PFSK-1 (cell line): ENCODE data around the gene NTMT2.

ENCODE experiments used
- FOXP2 ChIP-seq: optimal IDR thresholded peaks from 2 replicates; pipeline ENCODE3; 2011; ENCODE audit warnings: borderline replicate concordance, control low read depth, inconsistent platforms; ENCODE audit not compliant: insufficient read depth; ENCODE audit errors: extremely low read length, extremely low read depth
- POLR2AphosphoS5 ChIP-seq: IDR thresholded peaks from 2 replicates; pipeline ENCODE4 v1.6.1; 2012; ENCODE audit warnings: low read depth, mild to moderate bottlenecking, control low read depth, low read length, moderate library complexity
- REST ChIP-seq, 2 experiments: IDR thresholded peaks; 2 replicates each; pipeline versions ENCODE4 v1.6.1 to v1.8.0; 2011 to 2012; ENCODE audit warnings: low read depth in 2 of 2, low read length in 2 of 2, control low read depth in 1 of 2, inconsistent platforms in 1 of 2, mild to moderate bottlenecking in 1 of 2, moderate library complexity in 1 of 2; ENCODE audit not compliant: insufficient read depth in 1 of 2
- SIN3A ChIP-seq: IDR thresholded peaks from 2 replicates; pipeline ENCODE4 v1.6.1; 2012; ENCODE audit warnings: mild to moderate bottlenecking, low read length, moderate library complexity, borderline replicate concordance; ENCODE audit not compliant: insufficient read depth
- TAF1 ChIP-seq: IDR thresholded peaks from 2 replicates; pipeline ENCODE4 v1.6.1; 2012; ENCODE audit warnings: low read length, control low read depth, borderline replicate concordance; ENCODE audit not compliant: insufficient read depth

Gene NTMT2

GRCh38 chr1:170198584-170198983 lies 52.8 kb downstream of the NTMT2 start:
- TF ChIP-seq POLR2AphosphoS5 = no peak
- TF ChIP-seq REST (IDR thresholded peaks at IDR 0.05; ENCODE audit: insufficient read depth in 1 of 2, low read depth in 2 of 2, low read length in 2 of 2) = no peak
- no peak for TF ChIP-seq TAF1
- TF ChIP-seq SIN3A = no peak
- TF ChIP-seq FOXP2 = no peak

- TF ChIP-seq POLR2AphosphoS5 (no peak), REST (IDR thresholded peaks at IDR 0.05; ENCODE audit: insufficient read depth in 1 of 2, low read depth in 2 of 2, low read length in 2 of 2) (no peak), FOXP2 (no peak), TAF1 (no peak), SIN3A (no peak)
These were observed 54.4 kb downstream of the NTMT2 start for GRCh38 chr1:170200161-170200560.

GRCh38 chr1:170200621-170201397 lies 55.0 kb downstream of the NTMT2 start:
- no peak for TF ChIP-seq TAF1
- TF ChIP-seq FOXP2 = no peak
- no peak for TF ChIP-seq SIN3A

- TF ChIP-seq POLR2AphosphoS5 = no peak
- TF ChIP-seq REST (IDR thresholded peaks at IDR 0.05; ENCODE audit: insufficient read depth in 1 of 2, low read depth in 2 of 2, low read length in 2 of 2) = no peak
- no peak for TF ChIP-seq TAF1
- TF ChIP-seq SIN3A = no peak
- no peak for TF ChIP-seq FOXP2
These were observed 57.9 kb downstream of the NTMT2 start for GRCh38 chr1:170203693-170204092.

- TF ChIP-seq TAF1 = no peak
- TF ChIP-seq POLR2AphosphoS5 = no peak
- TF ChIP-seq FOXP2 = no peak
- no peak for TF ChIP-seq REST (IDR thresholded peaks at IDR 0.05; ENCODE audit: insufficient read depth in 1 of 2, low read depth in 2 of 2, low read length in 2 of 2)
- no peak for TF ChIP-seq SIN3A
These were observed 58.4 kb downstream of the NTMT2 start for GRCh38 chr1:170204121-170204520.
